Pancreas (tissue), 10 donors: ENCODE measurements around the gene DUSP22. TPM values are rescaled to one million over a fixed set of nuclear protein-coding genes. Genes with fewer than 3 reads are reported as not detected.

ENCODE experiments used
- ATAC-seq, 4 donors: fragments of 200-7000 bp; cut with Tn5 transposase; one replicate each; pipeline versions ENCODE4 v1.8.0 to v1.9.1; 2020; ENCODE audit warnings: mild to moderate bottlenecking in 4 of 4, moderate library complexity in 4 of 4
- DNase-seq, 6 donors: peaks; one replicate each; pipeline ENCODE4 v3.0.0-alpha.2; 2020
- FAIRE-seq: peaks from 2 replicates; lab custom pipeline; 2012; peaks lifted over from hg19 to GRCh38; lab: Jason Lieb, UNC
- H3K27ac ChIP-seq, 4 donors: fragments of 200-600 bp; sonication (generic); 1 replicate in 3 of 4; 2 replicates in 1 of 4; pipeline versions ENCODE4 v1.5.0 to v1.8.0; 2020
- H3K27me3 ChIP-seq, 4 donors: fragments of 200-600 bp; one replicate each; pipeline ENCODE4 v1.8.0; 2021
- H3K36me3 ChIP-seq, 3 donors: fragments of 200-600 bp; sonication (generic) in 1 of 3; one replicate each; pipeline versions ENCODE4 v1.5.0 to v1.8.0; 2020 to 2021
- H3K4me1 ChIP-seq, 3 donors: fragments of 200-600 bp; one replicate each; pipeline ENCODE4 v1.8.0; 2021
- H3K4me3 ChIP-seq, 4 donors: fragments of 200-600 bp; sonication (generic) in 2 of 4; one replicate each; pipeline versions ENCODE4 v1.5.0 to v1.8.0; 2020 to 2021
- H3K9me3 ChIP-seq, 4 donors: fragments of 200-600 bp; one replicate each; pipeline ENCODE4 v1.8.0; 2021
- CTCF ChIP-seq, 4 donors: fragments of 200-600 bp; sonication (generic) in 3 of 4; IDR thresholded peaks; one replicate each; pipeline versions ENCODE4 v1.5.0 to v1.8.0; 2021; ENCODE audit warnings: antibody characterized with exemption in 4 of 4
- WGBS, 2 donors: extraction: QIAGEN DNeasy Blood & Tissue Kit; methylation state at CpG; one replicate each; pipeline ENCODE4 v1.1.7; 2013; 5-methylcytosine and 5-hydroxymethylcytosine counted together
- intact Hi-C, 3 donors: fragments of 100-400 bp; cut with DNase I; formaldehyde crosslinking; loops; one replicate each; pipeline versions ENCODE4 v1.11.1 to v1.14.2; 2022
- polyA plus RNA-seq, 2 donors: library from polyadenylated mRNA; stranded (reverse); fragments of 200-250 nt; gene quantifications; one replicate each; pipeline ENCODE4 v1.2.3, GENCODE V29; 2013
- total RNA-seq, 6 donors: library from RNA; stranded (reverse); fragmentation: NEBNext Ultra II Directional in 4 of 6; extraction: Animal tissue kit (Norgen Biotek cat#: 25700) in 4 of 6; gene quantifications; one replicate each; pipeline versions ENCODE4 v1.2.1 to v1.2.4, GENCODE V29; 2021 to 2023
- donor health status: healthy with polysubstance abuse.
- donor health status: DM: no; HTN: no; CAD: no; lungs with moderate emphysema.
- donor health status: DM: no; HTN: no; CAD: no.
- donor health status: control.
- donor health status: control.
- donor health status: Bipolar disorder and iron deficiency.
- donor health status: DM: yes; HTN: yes; CAD: no.
- donor health status: DM: no; HTN: no; CAD: no.
- donor health status: DM: no; HTN: no; CAD: no.
- donor health status: DM: yes; HTN: yes; CAD: no.

Gene DUSP22
- total and polyA plus RNA-seq, 8 donors = 16.4 to 32.9 (median 24.6) TPM

GRCh38 chr6:333379-334002, 41.2 kb downstream of the DUSP22 start:
- no peak for FAIRE-seq
- Histone ChIP-seq H3K36me3 (no peaks in the 10 kb centered on the region), H3K4me1 (peaks cover 0 to 5% (median 4%) of the 10 kb centered on the region in 3 donors), H3K27me3 (no peaks in the 10 kb centered on the region), H3K9me3 (no peaks in the 10 kb centered on the region), H3K27ac (no peak overlapping the region), H3K4me3 (no peak overlapping the region)
- 68 to 73% methylated on average over 13 of the region's 13 CpGs for WGBS, 2 donors
- TF ChIP-seq CTCF (IDR thresholded peaks at IDR 0.05) = no peak
- intact Hi-C loops = no loop called here
- peak in 1 of 6 donors; percentile 62 for DNase-seq
- ATAC-seq = no peak

- Histone ChIP-seq H3K27ac (no peak overlapping the region), H3K9me3 (no peaks in the 10 kb centered on the region), H3K4me3 (no peak overlapping the region), H3K4me1 (peaks cover 0 to 5% (median 4%) of the 10 kb centered on the region in 3 donors), H3K36me3 (no peaks in the 10 kb centered on the region), H3K27me3 (no peaks in the 10 kb centered on the region)
- FAIRE-seq (no peak), ATAC-seq (no peak), DNase-seq (peak in 1 of 6 donors; percentile 48)
- intact Hi-C loops = no loop called here
- 76 to 81% methylated on average over 10 of the region's 10 CpGs for WGBS, 2 donors
- TF ChIP-seq CTCF (IDR thresholded peaks at IDR 0.05) = no peak
Observed at GRCh38 chr6:334536-335510, 42.5 kb downstream of the DUSP22 start.

GRCh38 chr6:335572-335971, 43.3 kb downstream of the DUSP22 start:
- intact Hi-C loops = no loop called here
- WGBS, 2 donors = 70 to 73% methylated on average over 6 of the region's 6 CpGs
- ATAC-seq = no peak

More at GRCh38 chr6:335572-335971, 43.3 kb downstream of the DUSP22 start:
- no peak for FAIRE-seq
- no peaks in the 10 kb centered on the region for H3K9me3 ChIP-seq
- no peak overlapping the region for H3K4me3 ChIP-seq
- peak in 1 of 6 donors; percentile 47 for DNase-seq
- H3K36me3 ChIP-seq = no peaks in the 10 kb centered on the region
- H3K27me3 ChIP-seq = no peaks in the 10 kb centered on the region
- peaks cover 0 to 5% (median 4%) of the 10 kb centered on the region in 3 donors for H3K4me1 ChIP-seq
- no peak for TF ChIP-seq CTCF (IDR thresholded peaks at IDR 0.05)
- H3K27ac ChIP-seq = no peak overlapping the region
